ENCODE data around the gene ADSL. TPM values are rescaled to one million over a fixed set of nuclear protein-coding genes. Genes with fewer than 3 reads are reported as not detected.

ADSL gene
- total RNA-seq, 1 experiment from 2014 or later: 120 TPM

DNA sequence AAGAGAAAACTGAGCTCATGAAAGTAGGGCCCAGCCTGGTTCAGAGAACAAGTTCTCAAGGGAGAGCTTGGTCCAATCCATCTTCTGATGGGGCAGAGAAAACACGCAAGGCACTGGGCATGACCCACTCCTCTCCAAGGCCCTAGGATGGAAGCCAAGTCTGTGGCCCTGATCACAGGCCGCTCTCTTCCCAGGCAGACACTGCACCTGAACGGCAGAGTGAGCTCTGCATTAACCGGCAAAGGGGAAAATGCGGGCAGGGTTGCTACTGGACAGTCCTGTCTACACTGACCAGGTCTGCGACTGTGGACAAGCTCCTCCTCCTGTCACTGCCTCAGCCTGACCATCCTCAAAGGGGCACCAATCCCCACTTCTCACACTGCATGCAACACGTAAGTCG, 73.4 kb downstream of the ADSL start:
- H3K27me3 Mint-ChIP-seq (ENCODE audit: insufficient read depth, unreplicated experiment): no peaks in the 10 kb centered on the region
- ChIA-PET POLR2A (interaction anchor here (0.6 kb wide), 1 partner anchor 12 kb away, joined by 5 read pairs; no protein-coding TSS in a partner anchor), CTCF (interaction anchor here (0.5 to 1.2 kb wide), 2 partner anchors 17 to 138 kb away, joined by 3 to 6 read pairs; no protein-coding TSS in a partner anchor)
- H3K4me3 Mint-ChIP-seq (ENCODE audit: unreplicated experiment): no peak overlapping the region
- no peak overlapping the region for H3K27ac Mint-ChIP-seq (ENCODE audit: unreplicated experiment)
- Histone ChIP-seq H3K4me1 (no peaks in the 10 kb centered on the region), H3K27me3 (replicated peaks; ENCODE audit: control insufficient read depth, insufficient read depth, low read length) (no peaks in the 10 kb centered on the region), H3K9me3 (no peaks in the 10 kb centered on the region), H3K4me3 (ENCODE audit: low read depth, low read length) (no peak overlapping the region), H3K36me3 (ENCODE audit: control insufficient read depth, insufficient read depth, low read length) (0 out of 2 replicates have a peak, but pooled peaks cover 1% of the 10 kb centered on the region)
- intact Hi-C loops (cut with micrococcal nuclease; ENCODE audit: unreplicated experiment): no loop called here
- peaks cover 28% of the 10 kb centered on the region for H3K36me3 Mint-ChIP-seq (ENCODE audit: insufficient read depth, unreplicated experiment)
- TF ChIP-seq, protein P1, sequence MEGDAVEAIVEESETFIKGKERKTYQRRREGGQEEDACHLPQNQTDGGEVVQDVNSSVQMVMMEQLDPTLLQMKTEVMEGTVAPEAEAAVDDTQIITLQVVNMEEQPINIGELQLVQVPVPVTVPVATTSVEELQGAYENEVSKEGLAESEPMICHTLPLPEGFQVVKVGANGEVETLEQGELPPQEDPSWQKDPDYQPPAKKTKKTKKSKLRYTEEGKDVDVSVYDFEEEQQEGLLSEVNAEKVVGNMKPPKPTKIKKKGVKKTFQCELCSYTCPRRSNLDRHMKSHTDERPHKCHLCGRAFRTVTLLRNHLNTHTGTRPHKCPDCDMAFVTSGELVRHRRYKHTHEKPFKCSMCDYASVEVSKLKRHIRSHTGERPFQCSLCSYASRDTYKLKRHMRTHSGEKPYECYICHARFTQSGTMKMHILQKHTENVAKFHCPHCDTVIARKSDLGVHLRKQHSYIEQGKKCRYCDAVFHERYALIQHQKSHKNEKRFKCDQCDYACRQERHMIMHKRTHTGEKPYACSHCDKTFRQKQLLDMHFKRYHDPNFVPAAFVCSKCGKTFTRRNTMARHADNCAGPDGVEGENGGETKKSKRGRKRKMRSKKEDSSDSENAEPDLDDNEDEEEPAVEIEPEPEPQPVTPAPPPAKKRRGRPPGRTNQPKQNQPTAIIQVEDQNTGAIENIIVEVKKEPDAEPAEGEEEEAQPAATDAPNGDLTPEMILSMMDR (IDR thresholded peaks at IDR 0.05; ENCODE audit: insufficient read depth in 1 of 2, low read depth in 1 of 2, low read length in 1 of 2, severe bottlenecking in 1 of 2, unreplicated experiment in 1 of 2): no peak
- BruUV-seq (replicated peaks): no TSS peak
- no peaks in the 10 kb centered on the region for H3K9me3 Mint-ChIP-seq (ENCODE audit: unreplicated experiment)
- H3K4me1 Mint-ChIP-seq (ENCODE audit: low read depth, unreplicated experiment): no peaks in the 10 kb centered on the region
- DNase-seq: no peak

DNA sequence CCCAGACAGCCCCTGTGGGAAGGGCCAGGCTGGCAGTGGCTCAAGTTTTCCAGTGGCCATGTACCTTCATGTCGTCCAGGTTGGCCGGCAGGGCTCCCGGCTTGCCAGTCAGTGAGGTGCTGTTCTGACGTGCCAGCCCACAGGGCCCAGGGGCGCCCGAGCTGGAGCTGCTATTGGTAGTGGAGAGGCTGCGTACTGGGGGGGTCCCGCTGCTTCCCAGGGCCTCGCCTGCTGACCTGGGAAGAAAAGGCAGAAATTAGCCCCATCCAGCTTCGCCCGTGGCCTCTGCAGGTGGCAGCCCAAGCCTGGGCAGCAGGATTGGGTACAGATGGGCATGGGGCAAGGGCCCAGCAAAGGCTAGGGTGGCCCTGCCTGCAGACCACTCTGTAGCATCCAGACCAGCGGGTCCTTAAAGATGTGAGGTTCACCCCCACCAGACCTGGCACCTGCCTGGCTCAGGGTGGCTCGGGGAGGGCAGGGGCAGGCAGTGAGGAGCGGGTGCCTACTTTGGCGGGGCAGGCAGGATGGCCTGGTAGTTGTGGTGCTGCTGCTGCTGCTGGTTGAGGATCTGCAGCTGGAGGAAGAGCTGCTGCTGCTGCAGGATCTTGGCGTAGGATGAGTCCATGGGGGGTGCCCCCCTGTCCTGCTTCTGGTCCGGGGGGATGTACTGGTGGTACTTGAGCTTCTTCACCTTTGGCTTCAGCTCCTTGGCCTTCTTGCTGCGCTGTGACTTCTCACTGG, 74.2 kb downstream of the ADSL start:
- Mint-ChIP-seq H3K4me3 (ENCODE audit: unreplicated experiment) (no peak overlapping the region), H3K9me3 (ENCODE audit: unreplicated experiment) (no peaks in the 10 kb centered on the region), H3K27me3 (ENCODE audit: insufficient read depth, unreplicated experiment) (no peaks in the 10 kb centered on the region), H3K36me3 (ENCODE audit: insufficient read depth, unreplicated experiment) (peaks cover 28% of the 10 kb centered on the region), H3K27ac (ENCODE audit: unreplicated experiment) (no peak overlapping the region), H3K4me1 (ENCODE audit: low read depth, unreplicated experiment) (no peaks in the 10 kb centered on the region)
- POLR2A ChIA-PET: no interaction called here
- no TSS peak for BruUV-seq (replicated peaks)
- H3K4me3 ChIP-seq (ENCODE audit: low read depth, low read length): no peak overlapping the region
- H3K36me3 ChIP-seq (ENCODE audit: control insufficient read depth, insufficient read depth, low read length): 0 out of 2 replicates have a peak, but pooled peaks cover 1% of the 10 kb centered on the region
- TF ChIP-seq, protein P1 (IDR thresholded peaks at IDR 0.05; ENCODE audit: insufficient read depth in 1 of 2, low read depth in 1 of 2, low read length in 1 of 2, severe bottlenecking in 1 of 2, unreplicated experiment in 1 of 2): no peak
- H3K4me1 ChIP-seq: no peaks in the 10 kb centered on the region
- no peaks in the 10 kb centered on the region for H3K27me3 ChIP-seq (replicated peaks; ENCODE audit: control insufficient read depth, insufficient read depth, low read length)
- DNase-seq: no peak
- no peaks in the 10 kb centered on the region for H3K9me3 ChIP-seq
- intact Hi-C loops (cut with micrococcal nuclease; ENCODE audit: unreplicated experiment): no loop called here
- CTCF ChIA-PET: interaction anchor here (0.5 to 1.2 kb wide), 2 partner anchors 16 to 137 kb away, joined by 3 to 6 read pairs; no protein-coding TSS in a partner anchor

DNA sequence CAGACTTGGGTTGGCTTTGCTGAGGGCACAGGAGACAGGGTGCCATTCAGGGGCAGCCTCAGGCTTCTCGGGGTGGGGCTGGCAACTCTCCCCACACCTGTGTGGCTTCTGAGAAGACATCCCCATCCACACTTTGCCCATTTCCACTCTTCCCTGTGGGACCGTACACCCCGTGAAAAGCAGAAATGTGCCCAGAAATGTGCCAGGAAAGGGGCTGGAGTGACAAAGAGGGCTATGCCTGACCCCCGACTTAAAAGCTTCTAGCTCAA, 74.7 kb downstream of the ADSL start:
- CTCF ChIA-PET: no interaction called here
- intact Hi-C loops (cut with micrococcal nuclease; ENCODE audit: unreplicated experiment): no loop called here
- no peak overlapping the region for H3K27ac Mint-ChIP-seq (ENCODE audit: unreplicated experiment)
- H3K27me3 Mint-ChIP-seq (ENCODE audit: insufficient read depth, unreplicated experiment): no peaks in the 10 kb centered on the region
- H3K9me3 ChIP-seq: no peaks in the 10 kb centered on the region
- no peaks in the 10 kb centered on the region for H3K4me1 ChIP-seq
- TF ChIP-seq, protein P1 (IDR thresholded peaks at IDR 0.05; ENCODE audit: insufficient read depth in 1 of 2, low read depth in 1 of 2, low read length in 1 of 2, severe bottlenecking in 1 of 2, unreplicated experiment in 1 of 2): no peak
- H3K4me3 Mint-ChIP-seq (ENCODE audit: unreplicated experiment): no peak overlapping the region
- H3K9me3 Mint-ChIP-seq (ENCODE audit: unreplicated experiment): no peaks in the 10 kb centered on the region
- no peak for DNase-seq
- H3K36me3 Mint-ChIP-seq (ENCODE audit: insufficient read depth, unreplicated experiment): peaks cover 23% of the 10 kb centered on the region
- no peaks in the 10 kb centered on the region for H3K27me3 ChIP-seq (replicated peaks; ENCODE audit: control insufficient read depth, insufficient read depth, low read length)
- no peak overlapping the region for H3K4me3 ChIP-seq (ENCODE audit: low read depth, low read length)
- BruUV-seq (replicated peaks): no TSS peak
- no peaks in the 10 kb centered on the region for H3K4me1 Mint-ChIP-seq (ENCODE audit: low read depth, unreplicated experiment)
- POLR2A ChIA-PET: interaction anchor here (0.6 kb wide), 1 partner anchor 33 kb away, joined by 3 read pairs; no protein-coding TSS in a partner anchor
- H3K36me3 ChIP-seq (ENCODE audit: control insufficient read depth, insufficient read depth, low read length): 0 out of 2 replicates have a peak, but pooled peaks cover 1% of the 10 kb centered on the region
